Liver (tissue), 3 donors: ENCODE data around the gene MASP2.

ENCODE experiments used
- EGR1 ChIP-seq, 2 donors: IDR thresholded peaks; 2 replicates each; pipeline ENCODE4 v1.6.1; 2016 to 2018; ENCODE audit warnings: antibody characterized with exemption in 2 of 2, low read depth in 2 of 2
- GABPA ChIP-seq, 2 donors: IDR thresholded peaks in 1 of 2; conservative IDR thresholded peaks in 1 of 2; 2 replicates each; pipeline ENCODE4 v1.6.1; 2016; ENCODE audit warnings: antibody characterized with exemption in 2 of 2, mild to moderate bottlenecking in 1 of 2, moderate library complexity in 1 of 2
- JUND ChIP-seq, 2 donors: IDR thresholded peaks; 2 replicates each; pipeline ENCODE4 v1.6.1; 2016; ENCODE audit warnings: antibody characterized with exemption in 2 of 2
- MAX ChIP-seq: IDR thresholded peaks from 2 replicates; pipeline ENCODE4 v1.6.1; 2016; ENCODE audit warnings: antibody characterized with exemption
- RAD21 ChIP-seq, 2 donors: IDR thresholded peaks; 2 replicates each; pipeline ENCODE4 v1.6.1; 2016; ENCODE audit warnings: antibody characterized with exemption in 2 of 2, mild to moderate bottlenecking in 2 of 2
- REST ChIP-seq: IDR thresholded peaks from 2 replicates; pipeline ENCODE4 v1.6.1; 2016; ENCODE audit warnings: antibody characterized with exemption, mild to moderate bottlenecking
- SP1 ChIP-seq: IDR thresholded peaks from 2 replicates; pipeline ENCODE4 v1.6.1; 2018; ENCODE audit warnings: antibody characterized with exemption, mild to moderate bottlenecking
- TAF1 ChIP-seq: conservative IDR thresholded peaks from 2 replicates; pipeline ENCODE4 v1.6.1; 2016; ENCODE audit warnings: antibody characterized with exemption, mild to moderate bottlenecking
- TF ChIP-seq, protein P1 (sequence below): fragments of 150-350 bp; IDR thresholded peaks from 2 replicates; pipeline ENCODE4 v1.5.1; 2017; ENCODE audit warnings: improper control_type of control experiment, low read depth, low read length; ENCODE audit not compliant: missing input control
- TF ChIP-seq, protein P2 (sequence below): IDR thresholded peaks from 2 replicates; pipeline ENCODE4 v1.6.1; 2016; ENCODE audit warnings: antibody characterized with exemption
- TF ChIP-seq, protein P3 (sequence below): IDR thresholded peaks from 2 replicates; pipeline ENCODE4 v1.6.1; 2016; ENCODE audit warnings: antibody characterized with exemption
- donor health status: healthy.
- donor health status: healthy.

- TF ChIP-seq RAD21 (IDR thresholded peaks at IDR 0.05): no peak
- TF ChIP-seq, protein P1, sequence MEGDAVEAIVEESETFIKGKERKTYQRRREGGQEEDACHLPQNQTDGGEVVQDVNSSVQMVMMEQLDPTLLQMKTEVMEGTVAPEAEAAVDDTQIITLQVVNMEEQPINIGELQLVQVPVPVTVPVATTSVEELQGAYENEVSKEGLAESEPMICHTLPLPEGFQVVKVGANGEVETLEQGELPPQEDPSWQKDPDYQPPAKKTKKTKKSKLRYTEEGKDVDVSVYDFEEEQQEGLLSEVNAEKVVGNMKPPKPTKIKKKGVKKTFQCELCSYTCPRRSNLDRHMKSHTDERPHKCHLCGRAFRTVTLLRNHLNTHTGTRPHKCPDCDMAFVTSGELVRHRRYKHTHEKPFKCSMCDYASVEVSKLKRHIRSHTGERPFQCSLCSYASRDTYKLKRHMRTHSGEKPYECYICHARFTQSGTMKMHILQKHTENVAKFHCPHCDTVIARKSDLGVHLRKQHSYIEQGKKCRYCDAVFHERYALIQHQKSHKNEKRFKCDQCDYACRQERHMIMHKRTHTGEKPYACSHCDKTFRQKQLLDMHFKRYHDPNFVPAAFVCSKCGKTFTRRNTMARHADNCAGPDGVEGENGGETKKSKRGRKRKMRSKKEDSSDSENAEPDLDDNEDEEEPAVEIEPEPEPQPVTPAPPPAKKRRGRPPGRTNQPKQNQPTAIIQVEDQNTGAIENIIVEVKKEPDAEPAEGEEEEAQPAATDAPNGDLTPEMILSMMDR: no peak
- TF ChIP-seq, protein P2, sequence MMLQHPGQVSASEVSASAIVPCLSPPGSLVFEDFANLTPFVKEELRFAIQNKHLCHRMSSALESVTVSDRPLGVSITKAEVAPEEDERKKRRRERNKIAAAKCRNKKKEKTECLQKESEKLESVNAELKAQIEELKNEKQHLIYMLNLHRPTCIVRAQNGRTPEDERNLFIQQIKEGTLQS: no peak
- no peak for TF ChIP-seq MAX
- no peak for TF ChIP-seq EGR1 (IDR thresholded peaks at IDR 0.05; ENCODE audit: low read depth in 2 of 2)
- TF ChIP-seq JUND (IDR thresholded peaks at IDR 0.05): no peak
- TF ChIP-seq REST: no peak
- TF ChIP-seq GABPA (IDR thresholded peaks at IDR 0.05 in 1 of 2, conservative IDR thresholded peaks at IDR 0.05 in 1 of 2): no peak
- TF ChIP-seq SP1: no peak
- TF ChIP-seq, protein P3, sequence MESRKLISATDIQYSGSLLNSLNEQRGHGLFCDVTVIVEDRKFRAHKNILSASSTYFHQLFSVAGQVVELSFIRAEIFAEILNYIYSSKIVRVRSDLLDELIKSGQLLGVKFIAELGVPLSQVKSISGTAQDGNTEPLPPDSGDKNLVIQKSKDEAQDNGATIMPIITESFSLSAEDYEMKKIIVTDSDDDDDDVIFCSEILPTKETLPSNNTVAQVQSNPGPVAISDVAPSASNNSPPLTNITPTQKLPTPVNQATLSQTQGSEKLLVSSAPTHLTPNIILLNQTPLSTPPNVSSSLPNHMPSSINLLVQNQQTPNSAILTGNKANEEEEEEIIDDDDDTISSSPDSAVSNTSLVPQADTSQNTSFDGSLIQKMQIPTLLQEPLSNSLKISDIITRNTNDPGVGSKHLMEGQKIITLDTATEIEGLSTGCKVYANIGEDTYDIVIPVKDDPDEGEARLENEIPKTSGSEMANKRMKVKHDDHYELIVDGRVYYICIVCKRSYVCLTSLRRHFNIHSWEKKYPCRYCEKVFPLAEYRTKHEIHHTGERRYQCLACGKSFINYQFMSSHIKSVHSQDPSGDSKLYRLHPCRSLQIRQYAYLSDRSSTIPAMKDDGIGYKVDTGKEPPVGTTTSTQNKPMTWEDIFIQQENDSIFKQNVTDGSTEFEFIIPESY: no peak
- no peak for TF ChIP-seq TAF1
Measured at GRCh38 chr1:11044849-11045427, 2.1 kb downstream of the MASP2 start.
